ENCODE results near the gene INAFM2.

Gene INAFM2

GRCh38 chr15:40333922-40334492 is 10.5 kb downstream of the INAFM2 start:
- H3K4me1 ChIP-seq (ENCODE audit: insufficient read depth, low read length, severe bottlenecking), result peaks cover 14% of the 10 kb centered on the region
- no peaks in the 10 kb centered on the region for H3K36me3 ChIP-seq (ENCODE audit: insufficient read depth, low read length)
- no peaks in the 10 kb centered on the region for H3K9me2 ChIP-seq (ENCODE audit: low read depth, low read length)
- no peaks in the 10 kb centered on the region for H4K20me1 ChIP-seq (ENCODE audit: insufficient read depth, low read length)
- H3K79me2 ChIP-seq (ENCODE audit: insufficient read depth, low read length), result no peaks in the 10 kb centered on the region
- no peak overlapping the region for H2AFZ ChIP-seq (ENCODE audit: low read length)
- no peaks in the 10 kb centered on the region for H3K27me3 ChIP-seq (ENCODE audit: insufficient read depth, low read length)
- H3F3A ChIP-seq (ENCODE audit: insufficient read depth, low read length), result no peaks in the 10 kb centered on the region
- no peak overlapping the region for H3K27ac ChIP-seq (ENCODE audit: low read depth, low read length, poor library complexity, severe bottlenecking)
- no peak overlapping the region for H3K4me2 ChIP-seq (ENCODE audit: low read length)
- no peak overlapping the region for H3K4me3 ChIP-seq (ENCODE audit: low read depth, low read length, poor library complexity, severe bottlenecking)
- no peaks in the 10 kb centered on the region for H3K9me3 ChIP-seq (ENCODE audit: low read length)
- TF ChIP-seq CTCF (IDR thresholded peaks at IDR 0.05; ENCODE audit: low read length), result no peak
- TF ChIP-seq EZH2 (IDR thresholded peaks at IDR 0.05; ENCODE audit: borderline replicate concordance, low read length), result no peak
- no peak overlapping the region for H3K9ac ChIP-seq (ENCODE audit: low read length)

- Histone ChIP-seq H3K27ac (ENCODE audit: low read depth, low read length, poor library complexity, severe bottlenecking) (no peak overlapping the region), H3K79me2 (ENCODE audit: insufficient read depth, low read length) (no peaks in the 10 kb centered on the region), H3K9me2 (ENCODE audit: low read depth, low read length) (no peaks in the 10 kb centered on the region), H3K4me2 (ENCODE audit: low read length) (no peak overlapping the region), H3F3A (ENCODE audit: insufficient read depth, low read length) (no peaks in the 10 kb centered on the region), H3K9ac (ENCODE audit: low read length) (no peak overlapping the region), H2AFZ (ENCODE audit: low read length) (no peak overlapping the region), H3K9me3 (ENCODE audit: low read length) (no peaks in the 10 kb centered on the region), H3K27me3 (ENCODE audit: insufficient read depth, low read length) (no peaks in the 10 kb centered on the region), H3K4me3 (ENCODE audit: low read depth, low read length, poor library complexity, severe bottlenecking) (no peak overlapping the region), H4K20me1 (ENCODE audit: insufficient read depth, low read length) (no peaks in the 10 kb centered on the region), H3K4me1 (ENCODE audit: insufficient read depth, low read length, severe bottlenecking) (peaks cover 14% of the 10 kb centered on the region), H3K36me3 (ENCODE audit: insufficient read depth, low read length) (no peaks in the 10 kb centered on the region)
- no peak for TF ChIP-seq EZH2 (IDR thresholded peaks at IDR 0.05; ENCODE audit: borderline replicate concordance, low read length)
- no peak for TF ChIP-seq CTCF (IDR thresholded peaks at IDR 0.05; ENCODE audit: low read length)
Observed at GRCh38 chr15:40334541-40334940, 11.0 kb downstream of the INAFM2 start.

- no peaks in the 10 kb centered on the region for H3K36me3 ChIP-seq (ENCODE audit: insufficient read depth, low read length)
- H3K4me3 ChIP-seq (ENCODE audit: low read depth, low read length, poor library complexity, severe bottlenecking), result no peak overlapping the region
- no peaks in the 10 kb centered on the region for H3K9me2 ChIP-seq (ENCODE audit: low read depth, low read length)
- TF ChIP-seq CTCF (IDR thresholded peaks at IDR 0.05; ENCODE audit: low read length), result no peak
- no peak for TF ChIP-seq EZH2 (IDR thresholded peaks at IDR 0.05; ENCODE audit: borderline replicate concordance, low read length)
- no peaks in the 10 kb centered on the region for H3K79me2 ChIP-seq (ENCODE audit: insufficient read depth, low read length)
- H3K9ac ChIP-seq (ENCODE audit: low read length), result no peak overlapping the region
- no peak overlapping the region for H3K4me2 ChIP-seq (ENCODE audit: low read length)
- no peaks in the 10 kb centered on the region for H3F3A ChIP-seq (ENCODE audit: insufficient read depth, low read length)
- no peaks in the 10 kb centered on the region for H3K27me3 ChIP-seq (ENCODE audit: insufficient read depth, low read length)
- no peaks in the 10 kb centered on the region for H4K20me1 ChIP-seq (ENCODE audit: insufficient read depth, low read length)
- no peaks in the 10 kb centered on the region for H3K9me3 ChIP-seq (ENCODE audit: low read length)
- no peak overlapping the region for H2AFZ ChIP-seq (ENCODE audit: low read length)
- H3K27ac ChIP-seq (ENCODE audit: low read depth, low read length, poor library complexity, severe bottlenecking), result no peak overlapping the region
- H3K4me1 ChIP-seq (ENCODE audit: insufficient read depth, low read length, severe bottlenecking), result peaks cover 14% of the 10 kb centered on the region
Observed at GRCh38 chr15:40334941-40335795, 11.7 kb downstream of the INAFM2 start.

All from OCI-LY1 (cell line).